CD4-positive, alpha-beta T cell (primary cell): Measurements from ENCODE around the gene AOC3. TPM values are rescaled to one million over a fixed set of nuclear protein-coding genes. Genes with fewer than 3 reads are reported as not detected.

ENCODE experiments used
- ATAC-seq: fragments of 200-7000 bp; cut with Tn5 transposase; one replicate; pipeline ENCODE4 v1.10.0; 2022; ENCODE audit warnings: mild to moderate bottlenecking; ENCODE audit not compliant: poor library complexity
- CTCF ChIA-PET: fragments of 350-600 bp; sonication (Branson Sonifier 250); formaldehyde crosslinking; loops from one replicate; lab custom pipeline; 2021; ENCODE audit warnings: antibody characterized with exemption, inconsistent platforms; lab: Charles Lee
- POLR2A ChIA-PET: fragments of 350-600 bp; sonication (Branson Sonifier 250); formaldehyde crosslinking; loops from one replicate; lab custom pipeline; 2021; ENCODE audit warnings: antibody characterized with exemption, inconsistent platforms; lab: Charles Lee
- DNase-seq, 14 experiments: peaks; one replicate each; pipeline ENCODE4 v3.0.0-alpha.2; 2013 to 2020; ENCODE audit warnings: mixed read lengths in 2 of 14
- H3K27ac ChIP-seq, 2 donors: one replicate each; pipeline versions ENCODE4 v1.5.1 to v1.7.0; 2013; ENCODE audit warnings: low read length in 2 of 2, low read depth in 1 of 2, mild to moderate bottlenecking in 1 of 2
- H3K27me3 ChIP-seq, 2 experiments: 1 replicate in 1 of 2; 2 replicates in 1 of 2; pipeline versions ENCODE4 v1.6.1 to v1.7.0; 2013; ENCODE audit warnings: low read length in 2 of 2, control low read depth in 1 of 2, mild to moderate bottlenecking in 1 of 2, moderate library complexity in 1 of 2; ENCODE audit not compliant: insufficient read depth in 2 of 2, control insufficient read depth in 1 of 2
- H3K36me3 ChIP-seq: one replicate; pipeline ENCODE4 v1.6.1; 2013; ENCODE audit warnings: low read length, control low read depth; ENCODE audit not compliant: insufficient read depth
- H3K4me1 ChIP-seq: one replicate; pipeline ENCODE4 v1.6.1; 2013; ENCODE audit warnings: low read length, control low read depth; ENCODE audit not compliant: insufficient read depth
- H3K4me3 ChIP-seq: one replicate; pipeline ENCODE4 v1.5.1; 2013; ENCODE audit warnings: mild to moderate bottlenecking, low read length, moderate library complexity
- H3K9me3 ChIP-seq, 2 experiments: 1 replicate in 1 of 2; 2 replicates in 1 of 2; pipeline versions ENCODE4 v1.6.1 to v1.7.0; 2013; ENCODE audit warnings: low read length in 2 of 2, mild to moderate bottlenecking in 2 of 2, control low read depth in 1 of 2, moderate library complexity in 1 of 2; ENCODE audit not compliant: control insufficient read depth in 1 of 2, insufficient read depth in 1 of 2
- H3K27ac Mint-ChIP-seq: one replicate; pipeline ENCODE4 v1.8.0; 2020; ENCODE audit warnings: mixed read lengths
- H3K27me3 Mint-ChIP-seq: one replicate; pipeline ENCODE4 v1.8.0; 2021; ENCODE audit warnings: mixed read lengths
- H3K36me3 Mint-ChIP-seq: one replicate; pipeline ENCODE4 v1.8.0; 2021; ENCODE audit warnings: low read depth, mixed read lengths
- H3K4me1 Mint-ChIP-seq: one replicate; pipeline ENCODE4 v1.8.0; 2021; ENCODE audit warnings: low read depth, mixed read lengths
- H3K4me3 Mint-ChIP-seq: one replicate; pipeline ENCODE4 v1.8.0; 2020; ENCODE audit warnings: mild to moderate bottlenecking, mixed read lengths
- H3K9me3 Mint-ChIP-seq: one replicate; pipeline ENCODE4 v1.8.0; 2020; ENCODE audit warnings: mixed read lengths
- CTCF ChIP-seq: fragments of 200-600 bp; IDR thresholded peaks from one replicate; pipeline ENCODE4 v1.8.0; 2022; ENCODE audit warnings: antibody characterized with exemption, mild to moderate bottlenecking
- intact Hi-C, 2 experiments: fragments of 100-400 bp; cut with DNase I in 1 of 2; cut with micrococcal nuclease in 1 of 2; formaldehyde crosslinking; loops; one replicate each; pipeline versions ENCODE4 v1.15.1 to v1.9.0; 2023 to 2025; cut with DNase I, micrococcal nuclease
- total RNA-seq, 174 experiments: library from RNA in 2 of 174; stranded (reverse) in 2 of 174; gene quantifications; one replicate each; pipeline ENCODE4 v1.2.3 and lab custom pipeline; 2021 to 2026

AOC3 gene
- total RNA-seq, 2 experiments from 2014 or later = 0.78 to 1.0 TPM

GRCh38 chr17:42852351-42852750 lies 1.4 kb downstream of the AOC3 start:
- no peaks in the 10 kb centered on the region for H3K9me3 ChIP-seq
- intact Hi-C loops = no loop called here
- no peak overlapping the region for H3K27ac ChIP-seq
- H3K4me3 ChIP-seq = no peak overlapping the region
- ChIA-PET CTCF (no interaction called here), POLR2A (no interaction called here)
- no peaks in the 10 kb centered on the region for H3K9me3 Mint-ChIP-seq
- H3K4me1 Mint-ChIP-seq = no peaks in the 10 kb centered on the region
- no peaks in the 10 kb centered on the region for H3K36me3 Mint-ChIP-seq
- DNase-seq (no peak), ATAC-seq (no peak)
- no peaks in the 10 kb centered on the region for H3K36me3 ChIP-seq
- peaks cover 0 to 2% of the 10 kb centered on the region in 2 experiments for H3K27me3 ChIP-seq
- TF ChIP-seq CTCF = no peak
- H3K4me3 Mint-ChIP-seq = no peak overlapping the region
- no peak overlapping the region for H3K27ac Mint-ChIP-seq
- H3K27me3 Mint-ChIP-seq = no peaks in the 10 kb centered on the region
- H3K4me1 ChIP-seq = no peaks in the 10 kb centered on the region

GRCh38 chr17:42853004-42853403 lies 2.0 kb downstream of the AOC3 start:
- no peak for TF ChIP-seq CTCF
- ATAC-seq = no peak
- H3K4me3 Mint-ChIP-seq = no peak overlapping the region
- H3K4me1 Mint-ChIP-seq = no peaks in the 10 kb centered on the region
- no peak for DNase-seq
- no peak overlapping the region for H3K27ac Mint-ChIP-seq
- ChIA-PET CTCF (no interaction called here), POLR2A (no interaction called here)
- Histone ChIP-seq H3K27ac (no peak overlapping the region), H3K4me3 (no peak overlapping the region), H3K27me3 (peaks cover 0 to 2% of the 10 kb centered on the region in 2 experiments), H3K4me1 (no peaks in the 10 kb centered on the region), H3K36me3 (no peaks in the 10 kb centered on the region), H3K9me3 (no peaks in the 10 kb centered on the region)
- H3K9me3 Mint-ChIP-seq = no peaks in the 10 kb centered on the region
- H3K36me3 Mint-ChIP-seq = no peaks in the 10 kb centered on the region
- intact Hi-C loops = no loop called here
- no peaks in the 10 kb centered on the region for H3K27me3 Mint-ChIP-seq

DNA sequence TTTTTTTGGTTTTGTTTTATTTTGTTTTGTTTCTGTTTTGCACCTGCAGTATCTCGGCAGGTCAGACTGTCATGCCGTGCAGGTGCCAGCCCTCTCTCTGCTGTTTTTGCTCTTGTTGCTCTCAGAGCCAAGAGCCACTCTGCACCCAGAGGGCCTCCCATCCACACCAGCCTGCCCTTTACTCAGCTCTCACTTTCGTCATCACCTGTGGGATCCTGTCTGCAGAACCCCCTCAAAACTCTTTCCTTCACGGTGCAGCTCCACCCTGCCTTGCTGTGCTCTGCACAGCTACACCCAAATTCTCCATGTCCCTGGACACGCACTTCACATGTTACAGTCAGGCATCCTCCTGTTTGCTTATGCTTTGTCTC lies 2.6 kb downstream of the AOC3 start:
- no peaks in the 10 kb centered on the region for H3K9me3 Mint-ChIP-seq

More for the DNA sequence above, 2.6 kb downstream of the AOC3 start:
- Histone ChIP-seq H3K9me3 (no peaks in the 10 kb centered on the region), H3K4me3 (no peak overlapping the region), H3K27me3 (peaks cover 0 to 2% of the 10 kb centered on the region in 2 experiments), H3K36me3 (no peaks in the 10 kb centered on the region), H3K4me1 (no peaks in the 10 kb centered on the region), H3K27ac (no peak overlapping the region)
- H3K27me3 Mint-ChIP-seq = no peaks in the 10 kb centered on the region
- no peak overlapping the region for H3K4me3 Mint-ChIP-seq
- no peak for TF ChIP-seq CTCF
- H3K27ac Mint-ChIP-seq = no peak overlapping the region
- CTCF ChIA-PET = no interaction called here
- ATAC-seq (no peak), DNase-seq (no peak)
- no peaks in the 10 kb centered on the region for H3K36me3 Mint-ChIP-seq
- no peaks in the 10 kb centered on the region for H3K4me1 Mint-ChIP-seq
- intact Hi-C loops = no loop called here
- POLR2A ChIA-PET = no interaction called here
